Fibroblast of skin of abdomen (primary cell): ENCODE results near the gene ZNF33A.
A peak's percentile ranks its signal among the peaks of the same experiment; 100 is the strongest.
"Not testable (repeated sequence)": the region's sequence is repeated elsewhere in the genome, so short reads cannot be mapped to it uniquely, and the experiment has no call there.

Source experiments
- DNase-seq: peaks from one replicate; pipeline ENCODE4 v3.0.0-alpha.2; 2013

The ZNF33A gene

DNA sequence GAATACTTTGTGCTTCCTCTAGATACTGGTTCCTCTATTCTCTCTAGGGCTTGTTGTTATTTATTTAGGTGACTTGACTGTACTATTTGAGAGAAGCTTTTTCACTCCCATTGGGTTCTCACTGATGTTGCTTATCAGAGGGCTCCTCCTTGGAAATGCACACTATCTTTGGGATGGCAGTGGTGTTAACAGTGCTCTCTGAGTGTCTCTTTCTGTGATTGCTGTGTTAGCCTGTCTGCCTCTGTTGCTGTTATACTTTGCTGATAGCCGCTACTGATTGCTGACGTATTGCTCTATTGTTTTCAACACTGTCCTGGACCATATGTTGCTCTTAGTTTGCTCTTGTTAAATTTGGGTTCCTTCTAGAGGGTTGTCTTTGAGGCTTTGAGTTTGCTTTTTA, 34.7 kb downstream of the ZNF33A start:
- DNase-seq = no peak

- DNase-seq = peak; percentile 5
Measured at GRCh38 chr10:38047666-38048065, 37.2 kb downstream of the ZNF33A start.

GRCh38 chr10:38050212-38050611, 39.7 kb downstream of the ZNF33A start:
- no peak for DNase-seq

GRCh38 chr10:38054361-38054797, 43.9 kb downstream of the ZNF33A start:
- DNase-seq = peak; percentile 69

GRCh38 chr10:38055274-38055894, 44.9 kb downstream of the ZNF33A start:
- DNase-seq = not testable (repeated sequence)

- DNase-seq = peak; percentile 6
Measured at GRCh38 chr10:38069663-38070062, 59.2 kb downstream of the ZNF33A start.

DNA sequence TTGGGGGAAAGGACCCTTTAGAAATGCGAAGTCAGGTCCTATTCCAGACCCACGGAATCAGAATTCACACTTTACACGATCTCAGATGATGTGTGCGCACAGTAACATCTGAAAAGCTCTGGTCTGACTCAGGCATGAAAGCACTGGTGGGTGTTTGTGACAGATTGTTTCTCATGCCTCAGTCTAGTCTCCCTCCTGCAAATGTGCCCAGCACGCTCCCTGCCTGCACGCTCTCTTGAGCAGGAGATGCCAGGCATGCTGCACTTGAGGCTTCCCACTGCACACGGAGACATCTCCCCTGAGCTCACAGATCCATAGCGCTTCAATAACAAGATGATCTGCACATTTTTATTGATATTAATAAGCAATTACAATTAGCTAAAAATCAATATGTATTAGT, 60.0 kb downstream of the ZNF33A start:
- no peak for DNase-seq

DNA sequence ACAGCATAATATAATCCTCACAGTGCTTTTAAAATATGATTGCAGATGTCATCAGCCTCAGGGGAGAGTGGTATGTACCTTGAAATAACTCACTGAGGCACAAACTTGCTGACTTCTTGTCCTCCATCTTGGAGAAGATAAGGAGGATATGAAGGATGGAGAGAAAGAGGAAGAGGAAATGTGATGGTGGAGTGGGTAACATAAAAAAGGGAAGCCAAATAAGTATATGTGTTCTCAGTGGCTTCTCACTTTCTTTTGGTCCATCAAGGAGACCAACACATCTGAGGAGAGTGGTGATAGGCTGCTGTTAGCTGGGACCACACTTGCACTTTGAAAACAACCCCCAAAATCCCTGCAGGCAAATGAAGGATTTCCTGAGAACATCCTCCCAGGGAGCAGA, 62.1 kb downstream of the ZNF33A start:
- DNase-seq = no peak

- no peak for DNase-seq
Measured at GRCh38 chr10:38076687-38077086, 66.2 kb downstream of the ZNF33A start.

DNA sequence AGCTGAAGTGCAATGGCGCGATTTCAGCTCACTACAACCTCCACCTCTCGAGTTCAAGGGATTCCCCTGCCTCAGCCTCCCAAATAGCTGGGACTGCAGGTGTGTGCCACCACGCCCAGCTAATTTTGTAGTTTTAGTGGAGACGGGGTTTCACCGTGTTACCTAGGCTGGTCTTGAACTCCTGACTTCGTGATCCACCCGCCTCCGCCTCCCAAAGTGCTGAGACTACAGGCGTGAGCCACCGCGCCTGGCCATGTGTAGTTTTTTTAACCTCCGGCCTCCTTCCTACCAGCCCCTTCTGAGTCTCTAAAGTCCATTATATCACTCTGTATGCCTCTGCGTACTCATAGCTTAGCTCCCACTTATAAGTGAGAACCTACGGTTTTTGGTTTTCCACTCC, 82.8 kb downstream of the ZNF33A start:
- not testable (repeated sequence) for DNase-seq

DNA sequence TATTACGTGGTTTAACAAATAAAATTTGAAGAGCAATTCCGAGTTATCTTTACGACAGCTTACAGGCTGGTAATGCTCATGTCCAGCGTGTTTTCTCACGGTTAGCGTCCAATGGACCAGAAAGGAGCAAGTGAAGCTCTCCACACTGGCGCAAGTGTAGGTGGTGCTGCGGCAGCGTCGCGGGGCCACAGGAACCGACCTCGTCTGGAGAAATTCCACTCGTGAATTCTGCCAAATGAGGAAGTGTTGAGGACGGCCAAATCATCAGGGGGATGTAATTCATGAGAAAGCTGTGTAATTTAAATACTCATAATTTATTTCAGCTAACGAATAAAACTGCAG, 83.3 kb downstream of the ZNF33A start:
- peak; percentile 2 for DNase-seq

- peak; percentile 96 for DNase-seq
Measured at GRCh38 chr10:38094158-38094926, 83.9 kb downstream of the ZNF33A start, which contains the start of gene ZNF37A. ZNF37A (plus strand) TSS chr10:38094337; CDS start chr10:38096618, 2,281 bp downstream.

DNA sequence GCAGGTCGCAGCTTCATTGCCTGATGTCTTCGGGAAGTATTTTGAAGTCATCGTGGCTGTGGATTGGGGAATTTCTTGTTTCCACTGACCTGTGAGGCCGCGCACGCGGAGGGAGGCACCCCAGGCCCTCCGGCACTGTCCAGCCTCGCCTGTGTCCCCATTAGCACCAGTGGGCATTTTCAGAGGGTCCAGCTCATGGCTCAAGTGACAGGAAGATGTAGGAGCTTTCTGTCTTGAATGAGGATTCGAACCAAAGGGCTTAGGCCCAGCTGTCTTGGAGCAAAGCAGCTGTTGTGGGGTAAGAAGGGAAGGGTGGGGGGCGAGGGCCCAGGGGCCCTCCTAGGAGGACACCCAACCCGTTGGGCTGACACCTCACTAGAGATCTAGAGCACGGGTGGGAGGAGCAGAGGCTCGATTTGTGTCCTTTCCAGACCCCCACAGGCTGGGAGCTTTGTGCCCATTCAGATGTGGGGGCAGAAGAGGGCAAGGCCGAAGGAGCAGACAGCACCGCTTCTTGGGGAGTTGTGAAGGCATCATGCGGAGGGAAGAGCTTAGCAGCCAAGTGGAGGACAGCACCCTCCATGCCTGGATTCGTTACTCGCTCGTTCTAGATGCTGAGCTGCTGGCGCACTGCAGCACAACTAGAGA, 84.6 kb downstream of the ZNF33A start:
- no peak for DNase-seq

- DNase-seq = no peak
Measured at GRCh38 chr10:38102880-38103279, 92.4 kb downstream of the ZNF33A start.

GRCh38 chr10:38103756-38104155, 93.3 kb downstream of the ZNF33A start:
- no peak for DNase-seq

- DNase-seq = no peak
Measured at GRCh38 chr10:38112159-38112558, 101.7 kb downstream of the ZNF33A start.
